ENCODE results near the gene SLN. TPM values are rescaled to one million over a fixed set of nuclear protein-coding genes. Genes with fewer than 3 reads are reported as not detected.
"Not testable (repeated sequence)": the region's sequence is repeated elsewhere in the genome, so short reads cannot be mapped to it uniquely, and the experiment has no call there.

Gene SLN
- 100 to 1,000 TPM; 159 to 475 TPM for total RNA-seq
- long read RNA-seq, donor 1, transcript SLN-201 (2 exons, 722 nt) = major isoform, 14 of 14 reads
- long read RNA-seq, donor 1, partial matches to known transcripts = 0 of 14 reads
- long read RNA-seq, donor 1, other reads (novel, unspliced or antisense) = 0 of 14 reads
- long read RNA-seq, donor 2, transcript SLN-201 (2 exons, 722 nt) = major isoform, 85 of 92 reads
- long read RNA-seq, donor 2, partial matches to known transcripts = 2 of 92 reads
- long read RNA-seq, donor 2, other reads (novel, unspliced or antisense) = 5 of 92 reads

GRCh38 chr11:107711861-107712755, at the start of gene SLN:
SLN (minus strand) TSS chr11:107712056.
- no peak for DNase-seq (ENCODE audit: low spot score)
- intact Hi-C loops (cut with DNase I) = no loop called here

DNA sequence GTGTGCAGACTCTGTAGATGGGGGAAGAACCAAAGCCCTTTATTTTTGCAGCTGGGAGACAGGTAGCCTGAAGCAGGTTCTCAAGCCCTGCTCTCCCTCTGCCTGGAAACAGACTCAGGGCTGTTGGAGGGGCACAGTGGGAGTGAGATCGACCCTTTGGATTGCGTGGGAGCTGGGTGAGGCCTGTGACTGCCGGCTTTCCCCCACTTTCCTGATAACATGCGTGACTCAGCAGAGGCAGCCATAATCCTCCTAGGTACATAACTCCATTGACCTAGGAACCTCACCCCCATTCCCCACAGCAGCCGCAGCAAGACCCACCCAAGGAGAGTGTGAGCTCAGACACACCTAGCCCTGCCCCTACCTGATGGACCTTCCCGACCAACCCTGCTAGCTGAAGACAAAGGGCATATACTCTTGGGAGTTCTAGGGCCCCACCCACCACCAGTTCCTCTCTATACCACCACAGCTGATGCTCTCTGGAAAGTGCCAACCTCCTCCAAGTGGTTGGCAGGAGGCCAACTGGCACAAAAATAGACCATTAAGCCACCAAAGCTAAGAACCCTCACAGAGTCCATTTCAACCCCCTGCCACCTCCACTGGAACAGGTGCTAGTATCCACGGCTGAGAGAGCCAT, 47.0 kb upstream of the SLN start:
- intact Hi-C loops (cut with DNase I) = loop anchor here in 1 of 2 donors (10.0 kb wide), 1 partner anchor 64 kb away; no protein-coding TSS in a partner anchor

DNA sequence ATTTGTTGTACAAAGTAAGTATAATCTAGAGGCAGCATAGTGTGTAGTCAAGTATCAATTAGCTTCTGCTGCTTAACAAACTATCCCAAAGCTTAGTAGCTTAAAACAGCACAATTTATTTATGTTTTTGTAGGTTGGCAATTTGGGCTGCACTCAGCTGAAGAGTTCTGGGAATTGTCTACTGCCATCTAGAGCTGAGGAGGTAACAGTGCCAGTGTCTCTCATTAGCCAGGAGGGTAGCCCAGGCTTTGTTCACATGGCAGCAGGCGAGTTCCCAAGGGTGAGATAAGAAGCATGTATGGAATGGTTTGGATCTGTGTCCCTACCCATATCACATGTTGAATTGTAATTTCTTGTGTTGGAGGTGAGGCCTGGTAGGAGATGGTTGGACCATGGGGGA, 45.8 kb upstream of the SLN start:
- intact Hi-C loops (cut with DNase I) = loop anchor here in 1 of 2 donors (10.0 kb wide), 1 partner anchor 63 kb away; no protein-coding TSS in a partner anchor
- DNase-seq (ENCODE audit: low spot score) = no peak

More for the DNA sequence above, 47.0 kb upstream of the SLN start:
- DNase-seq (ENCODE audit: low spot score) = not testable (repeated sequence)

DNA sequence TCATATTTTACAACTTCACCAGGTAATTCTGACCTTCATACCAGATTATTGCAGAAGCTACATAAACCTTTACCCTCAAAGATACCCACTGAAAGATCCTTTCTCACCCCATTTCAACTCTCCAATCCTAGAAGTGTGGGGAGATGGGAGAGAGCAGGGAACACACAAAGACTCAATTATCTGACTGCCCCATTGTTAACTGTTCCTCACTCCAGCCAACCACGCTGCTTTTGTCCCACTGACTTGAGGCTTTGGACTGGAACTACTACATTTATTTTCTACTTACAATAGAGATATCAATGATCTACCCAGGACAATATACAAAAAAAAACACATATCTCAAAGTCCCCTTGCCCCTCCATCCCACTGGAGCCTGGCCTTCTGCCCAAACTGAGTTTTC, 44.7 kb upstream of the SLN start:
- no peak for DNase-seq (ENCODE audit: low spot score)

GRCh38 chr11:107752949-107753822, 41.3 kb upstream of the SLN start:
- DNase-seq (ENCODE audit: low spot score) = no peak
- intact Hi-C loops (cut with DNase I) = loop anchor here (5.0 to 10.0 kb wide), 3 partner anchors 46 to 61 kb away; no protein-coding TSS in a partner anchor

More for the DNA sequence above, 44.7 kb upstream of the SLN start:
- intact Hi-C loops (cut with DNase I) = loop anchor here in 1 of 2 donors (10.0 kb wide), 1 partner anchor 62 kb away; no protein-coding TSS in a partner anchor

GRCh38 chr11:107752508-107752907, 40.7 kb upstream of the SLN start:
- DNase-seq (ENCODE audit: low spot score) = no peak
- intact Hi-C loops (cut with DNase I) = loop anchor here (5.0 to 10.0 kb wide), 3 partner anchors 45 to 60 kb away; no protein-coding TSS in a partner anchor

- intact Hi-C loops (cut with DNase I) = loop anchor here (5.0 to 10.0 kb wide), 3 partner anchors 44 to 59 kb away; no protein-coding TSS in a partner anchor
- no peak for DNase-seq (ENCODE audit: low spot score)
Measured at GRCh38 chr11:107751082-107751481, 39.2 kb upstream of the SLN start.

DNA sequence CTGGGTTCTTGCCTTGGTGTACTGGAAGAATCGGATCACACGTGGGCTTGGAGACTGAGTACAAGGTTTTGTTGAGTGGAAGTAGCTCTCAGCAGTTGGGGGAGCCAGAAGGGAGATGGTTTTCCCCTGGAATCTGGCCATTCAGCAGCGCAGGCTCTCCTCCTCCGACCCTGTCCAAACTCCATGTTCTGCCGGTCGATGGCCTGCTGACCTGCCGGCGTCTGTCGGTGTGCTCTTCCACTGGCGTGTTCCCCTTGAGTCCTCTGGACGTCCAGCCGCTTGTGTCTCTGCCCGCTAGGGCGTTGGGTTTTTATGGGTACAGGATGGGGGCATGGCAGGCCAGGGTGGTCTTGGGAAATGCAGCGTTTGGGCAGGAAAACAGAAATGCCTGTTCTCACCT, 38.5 kb upstream of the SLN start:
- intact Hi-C loops (cut with DNase I) = loop anchor here (5.0 to 10.0 kb wide), 3 partner anchors 43 to 58 kb away; no protein-coding TSS in a partner anchor
- no peak for DNase-seq (ENCODE audit: low spot score)

DNA sequence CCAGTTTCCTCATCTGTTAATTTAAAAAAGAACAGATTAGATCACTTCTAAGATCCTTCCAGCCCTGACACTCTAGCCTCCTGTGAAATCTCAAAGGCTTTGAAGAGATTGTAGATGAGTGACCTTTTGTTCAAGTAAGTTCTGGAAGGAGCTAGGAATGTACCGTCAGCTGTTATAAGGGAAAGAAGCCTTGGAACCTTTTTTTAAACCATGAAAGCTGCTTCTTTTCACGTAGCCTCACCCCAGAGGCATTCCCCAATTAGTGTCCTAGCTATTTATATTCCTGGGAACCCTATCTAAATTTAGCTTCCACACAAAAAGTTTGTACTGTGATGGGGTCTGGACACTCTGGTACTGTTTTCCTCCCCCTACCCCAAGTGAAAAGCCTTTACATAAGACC, 35.8 kb upstream of the SLN start:
- intact Hi-C loops (cut with DNase I) = no loop called here
- no peak for DNase-seq (ENCODE audit: low spot score)

DNA sequence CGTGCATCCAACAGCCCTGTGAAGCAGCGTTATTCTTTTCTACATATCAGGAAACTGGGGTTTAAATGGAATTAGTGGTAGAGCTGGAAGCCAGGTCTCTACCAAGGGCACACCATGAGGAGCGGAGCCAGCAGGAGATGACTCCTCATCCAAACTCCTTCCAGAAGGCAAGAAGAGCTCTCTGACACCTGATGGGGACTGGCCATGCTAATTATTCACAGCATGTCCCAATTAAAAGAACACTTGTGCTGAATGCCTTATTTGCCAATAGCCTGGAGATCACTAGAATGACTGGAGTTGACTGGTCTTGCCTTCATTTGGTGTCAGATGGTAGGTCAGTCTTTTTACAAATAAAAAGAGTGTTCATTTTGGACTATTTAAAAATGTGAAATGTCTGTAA, 32.9 kb upstream of the SLN start:
- intact Hi-C loops (cut with DNase I) = no loop called here
- no peak for DNase-seq (ENCODE audit: low spot score)

DNA sequence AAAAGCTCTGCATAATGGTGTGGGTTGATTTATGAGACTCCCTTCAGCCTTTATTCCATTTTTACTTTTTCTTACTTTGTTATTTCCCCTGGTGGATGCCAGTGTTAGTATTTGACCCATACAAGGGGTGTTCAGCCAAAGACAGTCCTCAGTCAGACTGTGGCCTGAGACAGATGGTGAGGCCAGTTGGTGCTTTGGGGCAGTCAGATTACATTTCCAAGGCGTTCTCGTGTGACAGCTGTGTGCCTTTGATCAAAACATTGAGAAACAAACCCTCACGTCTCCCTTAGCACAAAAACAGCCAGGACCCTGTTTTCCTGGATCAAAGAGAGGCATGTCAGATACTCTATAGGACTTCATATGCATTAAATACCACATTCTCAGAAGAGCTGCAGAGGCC, 31.3 kb upstream of the SLN start:
- intact Hi-C loops (cut with DNase I) = no loop called here
- no peak for DNase-seq (ENCODE audit: low spot score)

DNA sequence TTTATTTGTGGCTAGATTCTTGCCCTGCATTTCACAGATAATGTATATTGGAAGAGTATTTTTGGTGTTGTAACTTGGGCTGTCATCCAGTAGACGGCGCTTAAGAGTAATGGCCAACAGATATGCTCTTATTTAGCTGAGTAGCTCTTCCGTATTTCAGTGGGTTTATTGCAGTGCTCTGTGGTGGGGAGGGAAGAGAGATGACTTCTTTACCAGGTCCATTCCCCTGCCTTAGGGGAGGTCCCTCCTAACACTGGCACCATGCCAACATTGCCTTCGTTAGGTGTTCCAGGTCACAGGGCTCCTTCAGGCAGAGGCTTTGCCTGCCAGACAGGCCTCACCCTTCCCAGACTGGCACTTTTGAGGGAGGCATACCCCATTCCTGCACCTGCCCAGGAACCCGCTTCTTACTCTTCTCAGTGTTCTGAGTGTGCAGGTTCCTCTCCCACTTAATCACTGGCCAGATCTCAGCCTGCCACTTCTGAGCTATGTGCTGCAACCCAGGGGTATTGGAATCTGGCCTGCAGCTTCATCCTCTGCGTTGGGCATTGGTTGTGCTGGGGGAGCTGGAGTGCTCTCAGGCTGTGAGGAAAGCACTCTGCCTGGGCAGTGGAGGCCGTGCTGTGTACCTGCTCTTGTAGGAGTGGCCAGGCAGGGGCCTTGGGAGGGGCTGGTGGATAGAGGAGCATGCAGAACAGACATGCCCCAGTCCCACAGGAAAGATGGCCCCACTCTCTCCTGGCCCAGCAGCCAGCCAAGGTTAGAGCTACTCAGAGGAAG, 29.4 kb upstream of the SLN start:
- intact Hi-C loops (cut with DNase I) = no loop called here
- no peak for DNase-seq (ENCODE audit: low spot score)

DNA sequence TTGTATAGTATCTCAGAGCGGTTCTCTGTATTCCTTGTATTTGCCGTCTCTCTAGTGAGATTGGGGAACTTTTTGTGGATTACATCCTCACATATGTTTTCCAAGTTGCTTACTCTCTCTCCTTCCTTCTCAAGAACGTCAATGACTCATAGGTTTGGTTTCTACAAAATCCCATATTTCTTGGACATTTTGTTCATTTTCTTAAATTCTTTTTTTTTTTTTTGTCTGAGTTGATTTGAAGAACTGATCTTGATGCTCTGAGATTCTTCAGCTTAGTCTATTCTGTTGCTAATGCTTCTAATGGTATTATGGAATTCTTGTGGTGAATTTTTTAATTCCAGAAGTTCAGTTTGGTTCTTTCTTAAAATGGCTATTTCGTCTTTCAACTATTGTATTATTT, 28.4 kb upstream of the SLN start:
- no peak for DNase-seq (ENCODE audit: low spot score)
- intact Hi-C loops (cut with DNase I) = no loop called here

DNA sequence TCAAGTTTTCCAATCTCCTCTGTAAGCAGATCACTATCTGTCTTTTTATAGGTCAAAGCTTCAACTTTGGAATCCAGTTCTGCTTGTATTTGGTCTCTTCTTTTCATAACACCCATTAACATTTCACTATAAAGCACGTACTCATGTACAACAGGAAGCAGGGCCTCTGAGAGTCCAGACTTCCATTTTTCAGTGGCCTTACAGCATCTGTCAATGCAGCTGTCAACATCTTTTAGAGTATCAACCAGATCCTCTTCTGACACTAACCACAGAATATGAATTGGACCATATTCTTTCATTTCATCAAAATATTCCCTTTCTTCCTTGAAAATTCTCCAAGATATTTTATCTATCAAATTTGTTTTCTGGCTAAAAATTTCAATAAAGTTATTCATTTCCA, 24.7 kb upstream of the SLN start:
- no peak for DNase-seq (ENCODE audit: low spot score)
- intact Hi-C loops (cut with DNase I) = no loop called here

- DNase-seq (ENCODE audit: low spot score) = no peak
- intact Hi-C loops (cut with DNase I) = no loop called here
Measured at GRCh38 chr11:107733518-107733917, 21.7 kb upstream of the SLN start.

DNA sequence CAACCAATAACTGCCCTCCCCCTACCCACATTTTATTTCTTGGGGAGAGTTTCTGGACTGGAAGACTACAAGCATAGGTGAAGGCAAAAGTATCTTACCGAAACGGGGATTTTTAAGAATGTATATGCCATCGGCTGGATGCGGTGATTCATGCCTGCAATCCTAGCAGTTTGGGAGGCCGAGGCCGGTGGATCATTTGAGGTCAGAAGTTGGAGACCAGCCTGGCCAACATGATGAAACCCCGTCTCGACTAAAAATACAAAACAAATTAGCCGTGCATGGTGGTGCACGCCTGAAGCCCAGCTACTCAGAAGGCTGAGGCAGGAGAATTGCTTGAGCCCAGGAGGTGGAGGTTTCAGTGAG, 20.8 kb upstream of the SLN start:
- intact Hi-C loops (cut with DNase I) = no loop called here
- DNase-seq (ENCODE audit: low spot score) = no peak

DNA sequence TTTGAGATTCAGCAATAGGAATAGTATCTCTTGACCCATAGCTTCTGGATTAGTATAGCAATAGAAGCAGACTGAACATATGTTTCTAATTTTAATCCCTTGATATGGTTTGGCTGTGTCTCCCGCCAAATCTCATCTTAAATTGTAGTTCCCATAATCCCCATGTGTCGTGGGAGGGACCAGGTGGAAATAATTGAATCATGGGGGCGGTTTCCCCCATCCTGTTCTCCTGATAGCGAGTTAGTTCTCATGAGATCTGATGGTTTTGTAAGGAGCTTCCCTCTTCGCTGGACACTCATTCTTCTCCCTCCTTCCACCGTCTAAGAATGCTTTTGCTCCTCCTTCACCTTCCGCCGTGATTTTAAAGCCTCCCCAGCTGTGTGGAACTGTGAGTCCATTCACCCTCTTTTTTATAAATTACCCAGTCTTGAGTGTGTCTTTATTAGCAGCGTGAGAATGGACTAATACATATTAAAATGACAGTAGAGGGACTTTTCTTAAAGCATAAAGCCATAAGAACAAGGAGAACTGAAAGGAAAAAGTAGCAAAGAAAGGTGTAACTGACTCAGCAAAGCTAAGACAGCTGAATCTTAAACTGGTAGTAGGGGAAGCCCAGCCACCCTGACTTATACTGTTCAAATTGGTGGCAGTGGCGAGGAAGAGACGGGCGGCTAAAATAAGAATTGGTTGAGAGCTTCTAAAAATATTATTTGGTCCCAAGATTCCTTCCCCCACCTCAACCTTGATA, 20.3 kb upstream of the SLN start:
- intact Hi-C loops (cut with DNase I) = no loop called here
- no peak for DNase-seq (ENCODE audit: low spot score)

Data from posterior vena cava (tissue), 2 donors.